Fibroblast of mammary gland (primary cell): Measurements from ENCODE around the gene LRRC4C.

Experiments used
- DNase-seq: peaks from one replicate; pipeline ENCODE4 v3.0.0-alpha.2; 2010; ENCODE audit warnings: low read depth
- H3K4me3 ChIP-seq: 2 replicates; pipeline ENCODE4 v1.5.1; 2011; ENCODE audit warnings: low read depth, mild to moderate bottlenecking, low read length, moderate library complexity; ENCODE audit not compliant: control insufficient read depth
- CTCF ChIP-seq: conservative IDR thresholded peaks from 2 replicates; pipeline ENCODE4 v1.5.1; 2011; ENCODE audit warnings: low read depth, low read length, inconsistent platforms; ENCODE audit not compliant: control insufficient read depth, insufficient read depth

The LRRC4C gene

GRCh38 chr11:41456269-41456668, 3.2 kb downstream of the LRRC4C start:
- H3K4me3 ChIP-seq = no peak overlapping the region
- no peak for TF ChIP-seq CTCF
- no peak for DNase-seq

DNA sequence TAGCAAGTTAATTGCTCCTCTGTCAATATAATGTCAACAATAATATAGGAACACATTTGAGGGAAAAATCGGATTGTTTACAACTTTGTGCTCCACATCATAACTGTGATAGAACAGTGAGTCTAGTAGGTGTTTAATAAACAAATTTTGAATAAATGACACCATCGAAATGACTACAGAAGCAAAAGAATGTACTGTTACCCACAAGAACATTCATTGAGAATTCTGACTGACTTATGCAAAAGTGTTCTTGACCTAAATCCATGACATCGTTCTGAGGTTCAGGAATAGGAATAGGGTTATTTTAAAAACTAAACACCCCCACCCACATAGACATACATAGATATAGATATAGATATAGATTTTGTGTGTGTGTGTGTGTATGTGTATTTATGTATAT, 8.4 kb downstream of the LRRC4C start:
- TF ChIP-seq CTCF = no peak
- no peak for DNase-seq
- no peak overlapping the region for H3K4me3 ChIP-seq

GRCh38 chr11:41449483-41450050, 9.9 kb downstream of the LRRC4C start:
- DNase-seq = no peak
- no peak for TF ChIP-seq CTCF

GRCh38 chr11:41446566-41446965, 12.9 kb downstream of the LRRC4C start:
- no peak for DNase-seq
- H3K4me3 ChIP-seq = no peak overlapping the region
- no peak for TF ChIP-seq CTCF

More at GRCh38 chr11:41449483-41450050, 9.9 kb downstream of the LRRC4C start:
- no peak overlapping the region for H3K4me3 ChIP-seq

DNA sequence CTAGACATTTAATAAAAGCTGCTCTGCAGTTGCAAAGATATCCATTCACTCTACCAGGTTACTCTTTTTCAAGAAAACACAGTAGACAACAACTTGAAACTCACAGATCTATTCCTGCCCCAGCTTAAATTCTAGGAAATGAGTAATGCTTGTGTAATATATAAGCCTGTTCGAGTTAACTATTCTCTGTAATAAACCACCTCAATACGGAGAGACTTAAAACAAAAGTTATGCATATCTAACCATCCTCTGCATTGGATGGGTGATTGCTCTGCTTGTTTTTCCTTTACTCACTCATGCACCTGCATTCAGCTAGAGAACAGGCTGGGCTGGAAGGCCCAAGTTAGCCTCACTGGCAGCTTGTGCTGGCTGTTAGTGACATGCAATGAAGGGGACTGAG, 13.3 kb downstream of the LRRC4C start:
- no peak for DNase-seq
- no peak overlapping the region for H3K4me3 ChIP-seq
- no peak for TF ChIP-seq CTCF

- no peak overlapping the region for H3K4me3 ChIP-seq
- DNase-seq = no peak
- TF ChIP-seq CTCF = no peak
Observed at GRCh38 chr11:41437006-41437490, 22.4 kb downstream of the LRRC4C start.

GRCh38 chr11:41435531-41435930, 23.9 kb downstream of the LRRC4C start:
- H3K4me3 ChIP-seq = no peak overlapping the region
- no peak for TF ChIP-seq CTCF
- no peak for DNase-seq
